Measurements from ENCODE around the gene KEAP1. TPM values are rescaled to one million over a fixed set of nuclear protein-coding genes. Genes with fewer than 3 reads are reported as not detected.
"Not testable (repeated sequence)": the region's sequence is repeated elsewhere in the genome, so short reads cannot be mapped to it uniquely, and the experiment has no call there.

Gene KEAP1
- total RNA-seq, result 10 to 100 TPM; 30.9 to 37.6 TPM

GRCh38 chr19:10503002-10503789 lies at the start of gene KEAP1:
KEAP1 (minus strand) TSS chr19:10503356; CDS start chr19:10500033, 3,323 bp downstream.
- ATAC-seq, result peak; percentile 28
- H3K4me1 ChIP-seq, result peaks cover 45% of the 10 kb centered on the region
- intact Hi-C loops (cut with DNase I), result no loop called here

DNA sequence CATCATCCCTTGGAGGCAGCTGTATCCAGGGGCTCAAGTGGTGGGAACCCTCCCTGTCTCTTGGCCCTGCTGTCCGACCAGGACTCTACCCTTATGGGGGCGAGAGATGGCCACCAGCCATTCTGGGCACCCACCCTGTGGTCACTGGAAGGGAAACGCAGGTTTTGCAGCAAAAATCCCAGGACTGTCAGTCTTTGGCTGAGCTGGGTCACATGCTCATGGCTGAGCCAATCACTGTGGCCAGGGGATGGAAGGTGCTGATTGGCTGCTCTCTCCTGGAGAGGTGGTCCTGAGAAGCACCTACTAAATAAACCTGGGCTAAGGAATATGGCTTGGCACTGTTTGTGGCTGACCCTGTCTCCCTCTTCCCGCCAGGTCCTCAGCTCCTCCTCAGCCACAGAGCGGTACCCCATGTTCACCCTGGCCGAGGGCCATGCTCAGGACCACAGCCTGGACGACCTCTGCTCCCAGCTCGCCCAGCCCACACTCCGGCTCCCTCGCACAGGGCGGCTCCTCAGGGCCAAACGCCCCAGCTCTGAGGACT lies 49.4 kb upstream of the KEAP1 start:
- Histone ChIP-seq H3K4me1 (no peaks in the 10 kb centered on the region), H3K27me3 (no peaks in the 10 kb centered on the region), H3K36me3 (replicated peaks in 1 of 2; ENCODE audit: insufficient read depth in 1 of 2, low read depth in 2 of 2) (peaks cover 0 to 21% of the 10 kb centered on the region in 2 donors), H3K9me3 (no peaks in the 10 kb centered on the region), H3K27ac (no peak overlapping the region), H3K4me3 (no peak overlapping the region)
- DNase-seq (no peak), ATAC-seq (no peak)
- 85 to 90% methylated on average over 9 to 12 of the region's 12 CpGs for WGBS, 2 donors
- TF ChIP-seq CTCF (IDR thresholded peaks at IDR 0.05) (no peak), POLR2A (IDR thresholded peaks at IDR 0.05) (no peak)
- intact Hi-C loops (cut with DNase I), result no loop called here

More at GRCh38 chr19:10503002-10503789, at the start of gene KEAP1:
- 3 to 7% methylated on average over 30 to 59 of the region's 73 CpGs for WGBS, 2 donors
- Histone ChIP-seq H3K4me3 (peak within 1 kb of the TSS; percentile 72 to 73), H3K9me3 (no peaks in the 10 kb centered on the region), H3K36me3 (replicated peaks in 1 of 2; ENCODE audit: insufficient read depth in 1 of 2, low read depth in 2 of 2) (peaks cover 2 to 3% of the 10 kb centered on the region in 2 donors), H3K27me3 (no peaks in the 10 kb centered on the region), H3K27ac (peak within 1 kb of the TSS; percentile 95 to 99 (median 98))
- TF ChIP-seq CTCF (IDR thresholded peaks at IDR 0.05) (peak in 1 of 7 experiments; percentile 3), POLR2A (IDR thresholded peaks at IDR 0.05) (peak in 1 of 3 donors; percentile 6)
- peak; percentile 28 to 58 (median 52) for DNase-seq

DNA sequence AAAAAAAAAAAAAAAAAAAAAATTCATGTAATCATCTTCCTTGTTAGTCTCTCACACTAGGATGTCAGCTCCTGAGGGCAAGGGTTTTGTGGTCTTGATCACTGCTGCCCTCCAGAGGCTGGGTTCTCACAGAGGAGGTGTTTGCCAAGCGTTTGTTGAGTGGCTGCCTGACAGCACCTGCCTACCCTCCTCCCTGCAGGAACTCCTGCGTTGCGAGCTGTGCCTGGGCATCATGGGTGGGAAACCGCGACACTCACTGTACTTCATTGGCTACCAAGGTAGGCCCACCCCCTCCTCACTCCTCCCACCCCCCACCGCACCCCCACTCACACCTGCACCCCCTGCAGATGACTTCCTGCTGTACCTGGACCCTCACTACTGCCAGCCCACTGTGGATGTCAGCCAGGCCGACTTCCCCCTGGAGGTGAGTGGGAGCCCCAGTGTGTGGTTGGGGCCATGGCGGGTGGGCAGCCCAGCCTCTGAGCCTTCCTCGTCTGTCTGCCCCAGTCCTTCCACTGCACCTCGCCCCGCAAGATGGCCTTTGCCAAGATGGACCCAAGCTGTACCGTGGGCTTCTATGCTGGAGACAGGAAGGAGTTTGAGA lies 48.6 kb upstream of the KEAP1 start:
- ATAC-seq (no peak), DNase-seq (peak; percentile 40 to 62 (median 56))
- H3K27me3 ChIP-seq, result no peaks in the 10 kb centered on the region
- H3K9me3 ChIP-seq, result no peaks in the 10 kb centered on the region
- intact Hi-C loops (cut with DNase I), result no loop called here
- 85 to 90% methylated on average over 5 to 12 of the region's 12 CpGs for WGBS, 2 donors
- no peak overlapping the region for H3K4me3 ChIP-seq
- no peaks in the 10 kb centered on the region for H3K4me1 ChIP-seq
- no peak overlapping the region for H3K27ac ChIP-seq
- H3K36me3 ChIP-seq (replicated peaks in 1 of 2; ENCODE audit: insufficient read depth in 1 of 2, low read depth in 2 of 2), result peaks cover 0 to 23% of the 10 kb centered on the region in 2 donors
- TF ChIP-seq POLR2A (IDR thresholded peaks at IDR 0.05), result no peak
- TF ChIP-seq CTCF (IDR thresholded peaks at IDR 0.05), result peak in 4 of 7 experiments; percentile 28 to 54 (median 42)

- H3K27ac ChIP-seq; H3K4me1 ChIP-seq; H3K27me3 ChIP-seq; H3K9me3 ChIP-seq; DNase-seq; intact Hi-C loops (cut with DNase I); H3K4me3 ChIP-seq; ATAC-seq: not testable (repeated sequence)
- peaks cover 0 to 25% of the 10 kb centered on the region in 2 donors for H3K36me3 ChIP-seq (replicated peaks in 1 of 2; ENCODE audit: insufficient read depth in 1 of 2, low read depth in 2 of 2)
- 88 to 93% methylated on average over 6 to 9 of the region's 9 CpGs for WGBS, 2 donors
Observed at GRCh38 chr19:10551006-10551405, 47.9 kb upstream of the KEAP1 start.

GRCh38 chr19:10550336-10550735 lies 47.2 kb upstream of the KEAP1 start:
- peaks cover 0 to 23% of the 10 kb centered on the region in 2 donors for H3K36me3 ChIP-seq (replicated peaks in 1 of 2; ENCODE audit: insufficient read depth in 1 of 2, low read depth in 2 of 2)

More at GRCh38 chr19:10550336-10550735, 47.2 kb upstream of the KEAP1 start:
- DNase-seq (no peak), ATAC-seq (no peak)
- TF ChIP-seq CTCF (IDR thresholded peaks at IDR 0.05) (no peak), POLR2A (IDR thresholded peaks at IDR 0.05) (no peak)
- no peak overlapping the region for H3K4me3 ChIP-seq
- H3K27me3 ChIP-seq, result no peaks in the 10 kb centered on the region
- WGBS, 2 donors, result 78 to 92% methylated on average over 6 of the region's 6 CpGs
- no peak overlapping the region for H3K27ac ChIP-seq
- H3K4me1 ChIP-seq, result peaks cover 6% of the 10 kb centered on the region
- intact Hi-C loops (cut with DNase I), result no loop called here
- no peaks in the 10 kb centered on the region for H3K9me3 ChIP-seq
